Measurements from ENCODE around the gene MBP. TPM values are rescaled to one million over a fixed set of nuclear protein-coding genes. Genes with fewer than 3 reads are reported as not detected.

The MBP gene
- total and polyA plus RNA-seq, 2 of the 4 experiments (the other 2 are of a cell fraction), result 0.72 to 0.90 TPM

- Histone ChIP-seq H3K27ac (ENCODE audit: insufficient read depth, low read length) (no peak overlapping the region), H2BK5ac (ENCODE audit: low read depth, low read length, poor library complexity, severe bottlenecking) (no peak overlapping the region), H2BK120ac (ENCODE audit: low read depth, low read length) (no peak overlapping the region), H4K91ac (ENCODE audit: insufficient read depth, low read depth, low read length) (no peak overlapping the region), H3K36me3 (ENCODE audit: control insufficient read depth, insufficient read depth, low read length) (no peaks in the 10 kb centered on the region), H3K14ac (replicated peaks; ENCODE audit: low read depth, low read length) (no peak overlapping the region), H3K56ac (ENCODE audit: extremely low read depth, insufficient read depth, low read length) (no peak overlapping the region), H2AFZ (replicated peaks; ENCODE audit: low read length, poor library complexity) (no peak overlapping the region), H3K4ac (ENCODE audit: low read depth, low read length) (no peak overlapping the region), H4K20me1 (ENCODE audit: insufficient read depth, low read length) (no peaks in the 10 kb centered on the region), H3K4me2 (ENCODE audit: low read depth, low read length) (no peak overlapping the region), H3K23ac (ENCODE audit: low read depth, low read length) (no peak overlapping the region), H4K8ac (ENCODE audit: low read depth in 2 of 2, low read length in 2 of 2) (no peak overlapping the region), H2BK20ac (ENCODE audit: low read depth, low read length) (no peak overlapping the region), H4K5ac (ENCODE audit: low read depth, low read length) (no peak overlapping the region), H3K9me1 (ENCODE audit: insufficient read depth, low read length) (peaks cover 3% of the 10 kb centered on the region; the same call in 1 of the 2 replicates), H3K4me1 (ENCODE audit: control insufficient read depth, insufficient read depth, low read length) (peaks cover 10% of the 10 kb centered on the region), H3K9me3 (ENCODE audit: control insufficient read depth, insufficient read depth, low read length) (no peaks in the 10 kb centered on the region), H2BK15ac (ENCODE audit: low read depth, low read length) (no peak overlapping the region), H3K18ac (ENCODE audit: low read depth, low read length) (no peak overlapping the region), H3K79me1 (ENCODE audit: low read depth in 1 of 2, low read length in 2 of 2) (no peaks in the 10 kb centered on the region), H3K27me3 (ENCODE audit: control insufficient read depth, insufficient read depth, low read length) (no peaks in the 10 kb centered on the region), H3K4me3 (ENCODE audit: insufficient read depth, low read depth, low read length) (no peak overlapping the region), H2AK5ac (ENCODE audit: low read depth, low read length) (no peak overlapping the region), H2AK9ac (replicated peaks; ENCODE audit: low read depth, low read length, poor library complexity) (no peak overlapping the region), H3K9ac (ENCODE audit: low read depth, low read length) (no peak overlapping the region)
- no peak for DNase-seq
- in situ Hi-C loops (cut with MboI; ENCODE audit: low sequenced_read_pairs), result no loop called here
- 81% methylated on average over 8 of the region's 16 CpGs; no CpG with 5 or more reads in 1 of the 2 experiments for WGBS, 2 experiments (ENCODE audit: extremely low coverage in 2 of 2, insufficient read length in 1 of 2)
- ChIA-PET POLR2A (ENCODE audit: unreplicated experiment) (no interaction called here), CTCF (no interaction called here)
- no peak for ATAC-seq (ENCODE audit: low read depth)
- dilution Hi-C loops (cut with HindIII; ENCODE audit: low sequenced_read_pairs, unreplicated experiment), result no loop called here
- intact Hi-C loops (cut with micrococcal nuclease), result no loop called here
- TF ChIP-seq POLR2A (IDR thresholded peaks at IDR 0.05; ENCODE audit: low read depth, low read length) (no peak), SMC3 (IDR thresholded peaks at IDR 0.05; ENCODE audit: low read depth, low read length) (no peak), MAZ (IDR thresholded peaks at IDR 0.05; ENCODE audit: borderline replicate concordance, low read depth, low read length) (no peak), BHLHE40 (IDR thresholded peaks at IDR 0.05; ENCODE audit: low read depth, low read length) (no peak), MXI1 (IDR thresholded peaks at IDR 0.05; ENCODE audit: borderline replicate concordance, low read depth, low read length) (no peak), RFX5 (IDR thresholded peaks at IDR 0.05; ENCODE audit: low read depth, low read length) (no peak), MAFK (IDR thresholded peaks at IDR 0.05; ENCODE audit: low read depth, low read length) (no peak), NFE2L2 (IDR thresholded peaks at IDR 0.05; ENCODE audit: low read depth, low read length) (no peak), USF2 (IDR thresholded peaks at IDR 0.05; ENCODE audit: low read depth, low read length) (no peak), ELK1 (IDR thresholded peaks at IDR 0.05; ENCODE audit: borderline replicate concordance, low read depth, low read length) (no peak), RCOR1 (IDR thresholded peaks at IDR 0.05; ENCODE audit: insufficient replicate concordance, low read length) (no peak), CEBPB (IDR thresholded peaks at IDR 0.05; ENCODE audit: low read depth, low read length) (no peak), RAD21 (IDR thresholded peaks at IDR 0.05; ENCODE audit: low read length) (no peak), CTCF (conservative IDR thresholded peaks at IDR 0.05; ENCODE audit: low read depth, low read length) (no peak), CHD1 (IDR thresholded peaks at IDR 0.05; ENCODE audit: low read depth, low read length) (no peak), FOS (IDR thresholded peaks at IDR 0.05; ENCODE audit: low read depth, low read length) (no peak)
- BruUV-seq (replicated peaks), result no TSS peak
Measured at GRCh38 chr18:77093067-77093430, 39.5 kb downstream of the MBP start.

Measured in IMR-90 (cell line).